Type B pancreatic cell (in vitro differentiated cells): Measurements from ENCODE around the gene RAP1A. TPM values are rescaled to one million over a fixed set of nuclear protein-coding genes. Genes with fewer than 3 reads are reported as not detected.

ENCODE experiments used
- DNase-seq: peaks from one replicate; pipeline ENCODE4 v3.0.0; 2021; ENCODE audit warnings: mixed read lengths; ENCODE audit not compliant: unreplicated experiment; ENCODE audit errors: extremely low spot score
- H3K27ac Mint-ChIP-seq: 2 replicates; pipeline ENCODE4 v1.8.0; 2021; ENCODE audit warnings: mild to moderate bottlenecking, mixed read lengths
- H3K27me3 Mint-ChIP-seq: 2 replicates; pipeline ENCODE4 v1.8.0; 2021; ENCODE audit warnings: mixed read lengths
- H3K36me3 Mint-ChIP-seq: 2 replicates; pipeline ENCODE4 v1.8.0; 2021; ENCODE audit warnings: mixed read lengths
- H3K4me1 Mint-ChIP-seq: one replicate; pipeline ENCODE4 v1.8.0; 2021; ENCODE audit warnings: mixed read lengths; ENCODE audit not compliant: unreplicated experiment
- H3K4me3 Mint-ChIP-seq: 2 replicates; pipeline ENCODE4 v1.8.0; 2021; ENCODE audit warnings: mild to moderate bottlenecking, mixed read lengths
- H3K9me3 Mint-ChIP-seq: 2 replicates; pipeline ENCODE4 v1.8.0; 2021; ENCODE audit warnings: mixed read lengths
- CTCF ChIP-seq: fragments of 200-600 bp; sonication (generic); conservative IDR thresholded peaks from 2 replicates; pipeline ENCODE4 v1.5.0; 2021; ENCODE audit warnings: antibody characterized with exemption, mild to moderate bottlenecking
- total RNA-seq: library from RNA; stranded (reverse); gene quantifications from 2 replicates; pipeline ENCODE4 v1.2.1, GENCODE V29; 2021; ENCODE audit warnings: low replicate concordance

RAP1A gene
- total RNA-seq, 1 donor from 2014 or later, result 42.3 TPM

GRCh38 chr1:111729271-111729921 lies 109.8 kb downstream of the RAP1A start:
- Mint-ChIP-seq H3K27me3 (peaks cover 3% of the 10 kb centered on the region), H3K4me3 (no peak overlapping the region), H3K27ac (no peak overlapping the region), H3K9me3 (no peaks in the 10 kb centered on the region), H3K36me3 (no peaks in the 10 kb centered on the region), H3K4me1 (peaks cover 17% of the 10 kb centered on the region)
- no peak for TF ChIP-seq CTCF
- DNase-seq, result no peak

- no peak for TF ChIP-seq CTCF
- no peaks in the 10 kb centered on the region for H3K9me3 Mint-ChIP-seq
Observed at GRCh38 chr1:111729946-111730681, 110.5 kb downstream of the RAP1A start.

GRCh38 chr1:111730706-111731105 lies 111.1 kb downstream of the RAP1A start:
- Mint-ChIP-seq H3K36me3 (no peaks in the 10 kb centered on the region), H3K27ac (no peak overlapping the region), H3K4me1 (peaks cover 17% of the 10 kb centered on the region), H3K9me3 (no peaks in the 10 kb centered on the region), H3K27me3 (peaks cover 3% of the 10 kb centered on the region), H3K4me3 (no peak overlapping the region)
- no peak for DNase-seq
- no peak for TF ChIP-seq CTCF

More at GRCh38 chr1:111729946-111730681, 110.5 kb downstream of the RAP1A start:
- Mint-ChIP-seq H3K36me3 (no peaks in the 10 kb centered on the region), H3K27ac (peak overlapping the region; percentile 0), H3K27me3 (peaks cover 3% of the 10 kb centered on the region), H3K4me3 (peak overlapping the region; percentile 10), H3K4me1 (peaks cover 17% of the 10 kb centered on the region)
- DNase-seq, result no peak

GRCh38 chr1:111731956-111732355 lies 112.4 kb downstream of the RAP1A start:
- TF ChIP-seq CTCF, result no peak
- DNase-seq, result no peak
- Mint-ChIP-seq H3K9me3 (no peaks in the 10 kb centered on the region), H3K27ac (no peak overlapping the region), H3K36me3 (no peaks in the 10 kb centered on the region), H3K4me3 (no peak overlapping the region), H3K27me3 (peaks cover 3% of the 10 kb centered on the region), H3K4me1 (peaks cover 18% of the 10 kb centered on the region)

GRCh38 chr1:111732718-111733117 lies 113.1 kb downstream of the RAP1A start:
- no peaks in the 10 kb centered on the region for H3K9me3 Mint-ChIP-seq
- H3K4me3 Mint-ChIP-seq, result no peak overlapping the region
- DNase-seq, result no peak
- H3K36me3 Mint-ChIP-seq, result no peaks in the 10 kb centered on the region
- H3K27ac Mint-ChIP-seq, result peak overlapping the region; percentile 79
- H3K4me1 Mint-ChIP-seq, result peaks cover 26% of the 10 kb centered on the region
- no peak for TF ChIP-seq CTCF
- H3K27me3 Mint-ChIP-seq, result peaks cover 3% of the 10 kb centered on the region
